GM19043 (cell line): ENCODE data around the gene PGAP6.
"Not testable (repeated sequence)": the region's sequence is repeated elsewhere in the genome, so short reads cannot be mapped to it uniquely, and the experiment has no call there.

Experiments used
- ATAC-seq: cut with Tn5 transposase; IDR thresholded peaks from one replicate; pipeline ENCODE4 v1.9.1; 2021; ENCODE audit warnings: low read depth; ENCODE audit not compliant: unreplicated experiment

PGAP6 gene

GRCh38 chr16:404971-405486 lies 23.3 kb upstream of the PGAP6 start:
- ATAC-seq: no peak

GRCh38 chr16:401468-402348 lies 19.9 kb upstream of the PGAP6 start, which contains the start of gene DECR2:
Gene DECR2, plus strand, starts transcription at chr16:401885. Its CDS starts 79 bp downstream, at chr16:401964.
- no peak for ATAC-seq

GRCh38 chr16:400061-400591 lies 18.3 kb upstream of the PGAP6 start:
- ATAC-seq: no peak

GRCh38 chr16:399340-400019 lies 17.7 kb upstream of the PGAP6 start:
- no peak for ATAC-seq

- no peak for ATAC-seq
Observed at GRCh38 chr16:398561-399339, 17.0 kb upstream of the PGAP6 start.

GRCh38 chr16:397736-398332 lies 16.1 kb upstream of the PGAP6 start:
- no peak for ATAC-seq

- no peak for ATAC-seq
Observed at GRCh38 chr16:397135-397661, 15.4 kb upstream of the PGAP6 start, which contains the start of gene NME4. Gene NME4, plus strand, starts transcription at chr16:397199. Its CDS starts 24 bp downstream, at chr16:397223.

- no peak for ATAC-seq
Observed at GRCh38 chr16:396605-397004, 14.8 kb upstream of the PGAP6 start.

- no peak for ATAC-seq
Observed at GRCh38 chr16:396199-396598, 14.4 kb upstream of the PGAP6 start.

GRCh38 chr16:392450-393030 lies 10.8 kb upstream of the PGAP6 start:
- no peak for ATAC-seq

- ATAC-seq: no peak
Observed at GRCh38 chr16:391885-392335, 10.1 kb upstream of the PGAP6 start.

- ATAC-seq: no peak
Observed at GRCh38 chr16:389352-389751, 7.6 kb upstream of the PGAP6 start.

GRCh38 chr16:387761-388666 lies 6.2 kb upstream of the PGAP6 start:
- not testable (repeated sequence) for ATAC-seq

GRCh38 chr16:386641-387156 lies 4.9 kb upstream of the PGAP6 start:
- ATAC-seq: no peak

GRCh38 chr16:383326-384051 lies 1.7 kb upstream of the PGAP6 start:
- no peak for ATAC-seq

GRCh38 chr16:381012-381788 lies 578 bp downstream of the PGAP6 start:
- no peak for ATAC-seq

GRCh38 chr16:380762-381011 lies 1.1 kb downstream of the PGAP6 start:
- no peak for ATAC-seq
